HG03064 (cell line): Measurements from ENCODE around the gene OR9Q1.

Experiments used
- ATAC-seq: cut with Tn5 transposase; IDR thresholded peaks from one replicate; pipeline ENCODE4 v1.9.1; 2021; ENCODE audit warnings: low read depth; ENCODE audit not compliant: unreplicated experiment

The OR9Q1 gene

DNA sequence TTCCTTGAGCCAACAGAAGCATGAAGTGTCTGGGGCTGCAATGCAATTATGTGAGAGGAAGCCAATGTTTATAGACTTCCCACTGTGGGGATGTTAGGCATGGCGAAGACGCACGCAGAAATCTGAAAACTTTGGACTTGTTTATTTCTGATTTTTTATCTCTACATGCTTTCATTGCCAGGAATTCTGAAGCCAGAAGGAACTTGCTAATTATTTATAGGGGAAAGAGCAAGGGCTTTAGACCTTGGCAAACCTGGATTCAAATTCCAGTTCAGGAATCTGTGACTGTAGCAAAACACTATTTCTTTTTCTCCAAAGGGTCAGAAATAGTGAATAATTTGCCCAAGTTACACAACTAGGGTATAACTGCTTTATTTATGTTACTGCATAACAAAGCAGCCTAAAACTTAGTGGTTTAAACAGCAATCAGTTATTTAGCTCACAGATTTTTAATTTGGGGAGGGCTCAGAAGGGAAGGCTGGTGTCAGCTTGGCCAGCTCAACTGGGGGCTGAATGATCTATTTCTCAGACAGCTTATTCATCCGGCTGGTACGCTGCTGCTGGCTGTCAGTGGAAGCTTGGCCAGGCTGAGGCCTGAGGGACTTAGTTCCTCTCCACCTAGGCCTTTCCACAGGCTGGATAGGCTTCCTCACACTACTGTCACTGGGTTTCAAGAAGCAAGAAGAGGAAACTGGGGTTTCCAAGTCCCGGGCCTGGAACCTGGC, 5.2 kb downstream of the OR9Q1 start:
- ATAC-seq: no peak

DNA sequence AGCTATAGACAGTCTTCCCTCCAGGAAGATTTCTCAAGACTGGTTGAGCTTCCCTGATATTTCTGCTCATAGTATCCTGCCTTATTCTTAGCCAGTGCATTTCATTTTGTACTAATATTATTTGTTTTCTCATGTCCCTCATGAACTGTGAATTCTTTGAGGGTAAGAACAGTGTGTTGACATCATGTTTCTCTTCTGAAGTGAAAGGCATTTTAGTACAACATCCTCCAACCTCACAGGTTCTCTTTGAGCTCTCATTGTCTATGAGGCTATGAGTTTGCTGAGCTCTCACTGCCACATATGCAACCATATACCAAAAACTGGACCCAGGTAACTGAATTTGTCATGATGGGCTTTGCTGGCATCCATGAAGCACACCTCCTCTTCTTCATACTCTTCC, 7.0 kb downstream of the OR9Q1 start, which contains the start of gene OR6Q1:
Gene OR6Q1 (plus strand): TSS at position 301 of the 400 bp plus-strand sequence. CDS start 0 bp downstream, at position 301.
- ATAC-seq: no peak

DNA sequence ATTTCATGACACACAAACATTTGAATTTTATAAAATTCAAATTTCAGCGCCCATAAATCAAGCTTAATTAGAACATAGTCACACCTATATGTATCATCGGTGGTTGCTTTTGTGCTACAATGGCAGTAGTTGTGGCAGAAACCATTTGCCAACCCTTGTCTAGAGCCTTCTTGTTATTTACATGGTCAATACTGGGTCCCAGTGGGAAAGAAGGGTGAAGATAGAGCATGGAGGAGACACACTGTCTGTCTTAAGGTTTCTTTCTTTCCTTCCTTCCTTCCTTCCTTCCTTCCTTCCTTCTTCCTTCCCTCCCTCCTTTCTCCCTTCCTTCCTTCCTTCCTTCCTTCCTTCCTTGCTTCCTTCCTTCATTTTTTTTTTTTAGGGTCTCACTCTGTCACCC, 10.8 kb downstream of the OR9Q1 start:
- no peak for ATAC-seq

DNA sequence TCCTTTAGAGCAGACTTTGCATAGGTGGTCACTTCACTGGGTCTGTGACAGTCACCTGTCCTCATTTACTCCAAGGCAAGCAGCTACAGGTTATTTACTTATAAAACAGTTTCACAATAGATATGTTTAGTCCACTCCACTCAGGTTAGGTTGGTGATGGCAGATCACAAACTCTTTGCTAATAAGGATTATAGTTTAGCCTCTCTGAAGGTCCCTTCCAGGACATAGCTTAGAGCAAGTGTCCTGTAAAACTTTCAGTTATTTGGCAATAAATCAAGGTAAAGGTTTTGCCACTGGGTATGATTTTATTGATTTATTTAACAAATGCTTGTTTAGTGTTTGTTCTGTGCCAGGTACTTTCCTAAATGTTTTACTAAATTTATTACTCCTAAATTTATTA, 15.9 kb downstream of the OR9Q1 start:
- no peak for ATAC-seq

DNA sequence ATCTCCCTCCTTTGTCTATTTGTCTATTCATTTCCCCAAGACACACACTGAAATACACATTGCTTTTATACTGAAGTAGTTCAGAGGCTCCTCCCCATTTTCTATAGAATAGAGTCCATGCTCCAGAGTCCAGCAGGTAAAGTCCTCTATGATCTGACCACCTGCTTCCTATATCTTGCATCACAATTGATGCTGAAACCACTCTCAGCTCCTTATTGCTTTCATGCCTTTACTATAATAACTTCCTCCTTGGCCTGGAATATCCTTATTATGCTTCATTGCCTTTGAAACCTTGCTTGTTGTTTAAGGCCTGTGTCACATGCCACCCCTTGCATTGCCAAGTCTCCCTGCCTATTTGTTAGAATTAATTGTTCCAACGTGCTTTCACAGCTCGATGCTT, 19.7 kb downstream of the OR9Q1 start:
- no peak for ATAC-seq

DNA sequence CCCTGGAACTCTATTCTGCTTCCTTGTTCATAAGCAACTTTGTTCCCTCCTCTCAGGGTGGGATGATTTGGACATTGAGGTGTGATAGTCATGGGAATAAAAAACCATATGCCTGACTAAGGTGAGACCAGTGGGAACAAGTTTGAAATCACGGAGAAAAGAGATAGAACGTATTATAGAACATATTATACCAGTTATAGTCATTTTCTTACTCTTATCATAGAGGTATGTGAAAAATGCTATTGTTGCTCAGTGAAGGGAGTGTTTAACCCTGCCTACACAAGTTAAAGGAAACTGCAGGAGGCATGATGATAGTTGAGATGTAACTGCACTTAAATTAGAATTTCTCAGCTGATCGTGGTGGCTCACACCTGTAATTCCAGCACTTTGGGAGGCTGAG, 22.6 kb downstream of the OR9Q1 start:
- ATAC-seq: no peak

DNA sequence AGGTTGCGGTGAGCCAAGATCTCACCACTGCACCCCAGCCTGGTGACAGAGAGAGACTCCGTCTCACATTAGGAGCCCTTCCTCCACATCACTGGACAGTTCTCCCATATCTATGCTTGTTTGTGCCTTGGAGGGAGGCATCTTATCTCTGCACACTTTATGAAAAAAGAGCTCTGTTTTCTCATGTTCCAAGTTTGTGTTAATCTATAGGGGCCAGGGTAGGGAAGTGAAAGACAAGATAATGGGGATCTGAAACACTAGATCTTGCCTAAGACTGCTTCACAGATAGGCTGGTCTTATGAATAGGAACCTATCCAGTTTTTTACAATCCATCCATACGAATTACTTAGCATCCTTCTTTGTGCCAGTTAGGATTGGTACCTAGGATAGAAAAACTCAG, 24.1 kb downstream of the OR9Q1 start:
- ATAC-seq: no peak

DNA sequence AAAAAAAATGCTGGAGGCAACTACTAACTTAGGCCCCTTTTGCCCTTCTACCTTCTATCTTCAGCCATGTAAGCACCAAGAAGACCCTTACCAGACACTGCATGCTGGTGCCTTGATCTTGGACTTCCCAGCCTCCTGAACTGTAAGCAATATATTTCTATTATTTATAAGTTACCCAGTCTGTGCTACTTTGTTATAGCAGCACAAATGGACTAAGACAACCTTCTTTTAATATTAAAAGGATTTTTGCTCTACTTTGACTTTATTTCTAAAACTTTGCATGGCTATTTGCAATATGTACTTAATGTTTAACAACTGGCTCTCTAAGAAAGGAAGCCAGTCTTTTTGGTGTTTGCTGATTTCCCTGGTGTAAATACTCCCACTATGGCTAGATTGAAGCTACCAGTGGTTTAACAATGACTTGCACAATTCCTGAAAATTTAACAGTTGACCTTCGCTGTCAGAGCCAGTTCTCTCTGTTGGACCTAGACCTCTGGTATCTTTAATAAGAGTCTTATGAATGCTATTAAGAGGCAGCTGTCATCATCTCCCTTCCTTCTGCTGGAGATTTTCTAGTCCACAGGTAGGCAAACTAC, 32.2 kb downstream of the OR9Q1 start:
- no peak for ATAC-seq

DNA sequence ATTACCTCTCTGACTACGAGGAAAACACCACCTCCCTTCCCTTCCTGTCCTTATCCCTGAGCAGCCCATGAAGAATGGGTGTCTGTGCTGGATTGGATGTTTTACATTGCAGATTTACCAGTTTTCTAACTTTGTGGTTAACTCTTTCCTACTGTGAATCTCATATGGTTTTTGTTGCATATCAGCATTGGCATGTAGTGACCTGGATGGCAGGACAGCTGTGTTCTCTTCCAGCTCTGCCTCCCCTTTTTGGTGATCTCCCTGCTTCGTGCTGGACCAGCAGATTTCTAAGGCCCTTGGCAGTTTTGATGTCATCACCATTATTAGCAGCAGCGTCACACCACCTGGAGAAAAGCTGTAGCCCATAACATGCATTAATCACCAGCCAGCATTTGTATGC, 33.8 kb downstream of the OR9Q1 start:
- no peak for ATAC-seq

DNA sequence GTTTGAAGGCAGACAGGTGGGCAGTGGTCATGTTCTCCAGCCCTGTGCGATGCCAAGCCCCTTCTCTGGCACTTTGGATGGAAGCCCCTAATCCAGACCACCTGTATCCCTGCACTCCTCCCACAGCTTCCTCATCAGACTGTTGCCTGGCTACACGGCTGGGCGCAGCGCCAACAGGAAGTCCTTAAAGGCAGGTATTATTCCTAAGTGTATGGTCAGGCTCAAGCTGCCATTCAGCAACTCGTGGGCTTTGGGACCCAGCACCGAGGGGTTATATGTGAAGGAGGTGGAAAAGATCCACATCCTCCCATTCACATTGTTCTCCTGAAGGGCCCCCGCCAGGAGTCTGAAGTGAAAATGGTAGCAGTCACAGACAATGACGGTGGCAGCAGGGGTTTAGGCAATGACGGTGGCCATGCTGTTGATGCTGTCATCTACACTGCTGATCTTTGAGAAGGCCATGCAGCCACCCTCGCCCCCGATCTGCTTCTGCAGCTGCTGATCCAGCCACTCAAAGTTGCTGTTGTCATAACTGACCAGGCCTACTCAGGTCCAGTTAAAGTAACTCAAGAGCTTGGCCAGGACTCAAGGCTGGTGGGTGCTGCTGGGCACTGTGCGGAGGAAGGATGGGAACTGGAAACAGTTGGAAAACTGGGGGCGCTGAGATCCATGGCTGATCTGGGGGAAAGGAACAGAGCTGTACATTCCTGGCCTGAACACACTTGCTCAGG, 34.8 kb downstream of the OR9Q1 start:
- ATAC-seq: no peak

DNA sequence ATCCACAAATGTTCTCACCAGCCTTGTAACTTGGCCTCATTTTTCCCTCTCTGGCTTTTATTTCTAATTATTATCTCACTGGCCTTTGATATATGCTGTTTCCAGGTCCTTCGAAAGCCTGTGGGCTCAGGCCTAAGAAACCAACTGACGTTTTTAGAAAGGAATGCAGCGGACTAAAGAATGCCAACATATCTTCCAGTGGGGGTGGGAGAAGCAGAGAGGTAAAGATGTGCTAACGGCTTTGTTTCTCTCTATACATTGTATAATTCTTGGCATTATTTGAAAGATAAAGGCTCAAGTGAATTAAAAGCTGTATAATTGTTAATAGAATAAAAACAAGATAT, 35.3 kb downstream of the OR9Q1 start:
- no peak for ATAC-seq

DNA sequence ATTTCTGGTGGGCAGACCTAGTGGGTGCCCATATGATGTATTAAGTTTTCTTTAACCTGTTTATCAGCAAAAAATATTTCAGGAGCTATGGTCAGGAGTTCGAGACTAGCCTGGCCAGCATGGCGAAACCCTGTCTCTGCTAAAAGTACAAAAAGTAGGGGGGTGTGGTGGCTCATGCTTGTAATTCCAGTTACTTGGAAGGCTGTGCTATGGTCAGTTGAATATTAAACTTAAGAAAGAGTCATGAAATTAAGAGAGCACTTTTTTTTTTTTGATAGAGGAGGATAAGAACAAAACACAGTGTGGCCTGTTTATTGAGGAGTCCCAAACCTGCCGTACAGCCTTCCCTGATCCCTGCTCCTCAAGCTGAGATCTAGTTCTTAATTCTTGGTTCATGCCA, 36.9 kb downstream of the OR9Q1 start:
- no peak for ATAC-seq

DNA sequence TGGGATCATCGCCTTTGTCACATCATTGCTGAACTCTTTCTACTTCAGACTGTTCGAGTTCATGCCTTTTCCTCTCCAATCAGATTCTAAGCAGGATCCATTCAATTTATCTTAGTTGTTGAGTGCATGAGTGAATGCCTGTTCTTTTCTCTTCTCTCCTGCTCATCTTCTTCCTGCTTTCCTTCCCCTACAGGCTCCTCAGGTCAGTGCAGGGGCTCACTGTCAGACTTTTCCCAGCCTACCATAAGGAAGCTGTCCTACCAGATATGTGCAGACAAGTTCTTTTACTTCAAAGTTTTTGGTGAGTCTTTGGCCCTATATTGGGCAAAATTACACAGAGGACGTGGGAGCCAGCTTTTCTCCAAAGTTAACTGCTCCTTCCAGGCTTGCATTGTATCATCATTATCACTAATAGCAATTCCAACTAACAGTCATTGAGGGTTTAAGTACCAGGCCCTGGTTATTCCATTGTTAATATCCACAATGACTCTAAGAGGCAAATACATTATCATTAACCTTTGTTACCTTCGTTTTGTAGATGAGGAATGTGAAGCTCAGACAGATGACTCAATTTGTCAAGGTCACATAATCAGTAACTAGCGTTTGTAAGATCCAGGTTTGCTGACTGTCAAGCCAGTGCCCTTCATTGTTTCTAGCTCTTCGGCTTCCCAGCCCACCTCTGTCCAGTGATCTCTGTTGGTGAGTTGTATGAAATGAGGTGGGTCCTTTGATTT, 37.4 kb downstream of the OR9Q1 start:
- ATAC-seq: no peak

DNA sequence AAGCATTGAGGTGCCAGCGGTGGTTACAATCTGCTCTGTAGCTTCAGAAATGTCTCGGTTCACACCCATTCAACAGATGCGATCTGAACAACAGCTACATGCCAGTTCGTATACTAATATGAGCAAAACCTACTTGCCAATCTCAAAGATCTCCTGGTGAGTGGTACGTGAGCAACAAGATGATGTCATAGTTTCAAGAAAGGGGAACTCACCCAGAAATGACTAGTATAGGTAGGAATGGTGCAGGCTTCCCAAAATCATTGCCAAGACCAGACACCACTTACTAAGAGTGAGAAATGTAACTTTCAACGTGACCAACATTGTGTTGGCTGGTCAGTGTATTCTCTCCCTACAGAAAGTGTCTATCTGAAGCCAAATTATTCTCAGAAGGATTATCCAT, 38.1 kb downstream of the OR9Q1 start:
- ATAC-seq: no peak

DNA sequence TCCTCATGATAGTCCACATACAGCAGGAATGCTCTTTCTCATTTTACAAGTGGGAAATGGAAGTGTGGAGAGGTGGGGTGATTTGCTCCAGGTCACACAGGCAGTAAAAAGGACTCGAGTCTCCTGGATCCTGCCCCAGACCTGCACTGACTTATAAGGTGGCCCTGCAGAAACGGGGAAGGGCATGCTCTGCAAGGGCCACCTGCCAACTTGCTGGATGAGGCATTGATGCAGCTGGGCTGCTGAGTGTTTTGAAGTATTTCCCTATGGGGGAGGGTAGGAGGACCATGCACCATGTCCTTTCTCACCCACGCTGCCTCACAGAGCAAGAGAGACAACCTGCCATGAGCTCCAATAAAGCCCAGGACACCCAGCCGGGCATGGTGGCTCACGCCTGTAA, 44.0 kb downstream of the OR9Q1 start:
- ATAC-seq: no peak

DNA sequence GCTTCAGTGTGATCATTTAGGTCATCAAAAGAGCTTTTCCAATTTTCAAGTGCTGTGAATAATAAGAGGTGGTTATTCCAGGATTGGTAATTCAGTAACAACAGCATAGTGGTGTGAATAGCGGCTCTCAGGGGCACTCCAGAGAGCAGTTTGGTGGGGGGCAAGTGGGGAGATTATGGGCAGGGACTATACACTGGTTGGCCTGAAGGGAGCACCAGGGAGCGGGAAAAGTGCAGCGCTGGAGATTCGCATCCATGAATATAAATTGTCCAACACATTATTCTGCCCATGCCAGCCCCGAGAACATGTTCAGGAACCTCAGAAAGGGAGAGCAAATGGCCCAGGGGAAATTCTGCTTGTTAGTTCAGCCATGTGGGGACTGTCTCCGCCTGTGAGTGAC, 45.0 kb downstream of the OR9Q1 start:
- no peak for ATAC-seq

DNA sequence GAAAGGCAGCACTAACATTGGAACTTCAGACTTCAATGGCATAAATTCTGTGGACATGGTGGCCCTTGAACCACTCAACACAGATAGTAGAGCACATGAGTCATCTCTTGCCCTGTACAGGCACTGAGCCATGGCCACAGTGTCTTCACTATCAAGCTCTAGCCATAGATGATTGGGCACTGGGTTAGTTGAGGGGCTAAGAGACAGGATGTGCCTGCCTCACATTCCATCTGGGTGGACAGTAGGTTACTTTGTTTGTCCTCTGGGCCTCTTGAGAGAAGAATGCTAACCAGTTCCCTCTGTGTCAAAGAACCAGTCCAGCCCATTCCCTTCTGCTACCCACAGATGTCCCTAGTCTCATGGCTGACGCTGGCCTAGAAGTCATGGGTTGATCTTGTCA, 46.9 kb downstream of the OR9Q1 start:
- ATAC-seq: no peak

DNA sequence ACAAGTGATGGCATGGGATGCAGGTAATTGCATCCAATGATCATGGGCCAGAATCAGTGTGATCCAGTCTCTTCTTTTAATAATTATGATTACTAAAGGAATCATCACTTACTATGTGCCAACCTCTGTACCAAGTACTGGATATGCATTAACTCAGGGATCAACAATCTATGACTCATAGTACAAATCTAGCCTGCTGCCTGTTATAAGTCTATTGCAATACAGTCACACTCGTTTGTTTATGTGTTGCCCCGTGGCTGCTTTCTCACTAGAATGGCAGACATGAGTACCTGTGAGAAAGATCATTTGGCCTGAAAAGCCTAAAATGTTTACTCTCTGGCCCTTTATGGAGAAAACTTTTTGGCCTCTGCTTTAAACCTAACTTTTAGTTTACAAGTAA, 52.1 kb downstream of the OR9Q1 start:
- ATAC-seq: no peak

DNA sequence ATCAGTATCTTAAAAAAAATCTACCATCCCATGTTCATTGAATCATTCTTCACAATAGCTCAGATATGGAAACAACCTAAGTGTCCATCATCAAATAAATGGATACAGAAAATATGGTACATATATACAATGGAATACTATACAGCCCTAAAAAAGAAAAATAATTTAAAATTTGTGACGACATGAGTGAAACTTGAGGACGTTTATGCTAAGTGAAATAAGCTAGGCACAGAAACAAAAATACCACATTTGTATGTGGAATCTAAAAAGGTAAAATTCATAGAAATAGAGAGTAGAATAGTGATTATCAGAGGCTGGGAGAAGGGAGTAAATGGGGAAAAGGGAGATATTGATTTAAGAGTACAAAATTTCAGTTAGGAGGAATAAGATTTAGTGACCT, 62.8 kb downstream of the OR9Q1 start:
- ATAC-seq: no peak

DNA sequence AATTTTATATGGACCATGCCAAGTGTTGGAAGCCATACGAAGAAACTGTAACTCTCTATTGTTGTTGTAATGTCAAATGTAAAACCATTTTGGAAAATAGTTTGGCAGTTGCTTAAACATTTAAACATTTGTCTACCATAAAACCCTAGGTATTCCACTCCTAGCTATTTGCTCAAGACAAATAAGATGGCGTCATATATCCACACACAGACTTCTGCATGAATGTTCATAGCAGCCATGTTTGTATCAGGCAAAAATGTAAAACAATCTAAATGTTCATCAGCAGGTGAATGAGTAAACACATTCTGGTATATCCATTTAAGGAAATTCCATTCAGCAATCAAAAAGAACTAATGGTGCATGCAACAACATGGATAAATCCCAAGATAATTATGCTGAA, 73.8 kb downstream of the OR9Q1 start:
- ATAC-seq: no peak

DNA sequence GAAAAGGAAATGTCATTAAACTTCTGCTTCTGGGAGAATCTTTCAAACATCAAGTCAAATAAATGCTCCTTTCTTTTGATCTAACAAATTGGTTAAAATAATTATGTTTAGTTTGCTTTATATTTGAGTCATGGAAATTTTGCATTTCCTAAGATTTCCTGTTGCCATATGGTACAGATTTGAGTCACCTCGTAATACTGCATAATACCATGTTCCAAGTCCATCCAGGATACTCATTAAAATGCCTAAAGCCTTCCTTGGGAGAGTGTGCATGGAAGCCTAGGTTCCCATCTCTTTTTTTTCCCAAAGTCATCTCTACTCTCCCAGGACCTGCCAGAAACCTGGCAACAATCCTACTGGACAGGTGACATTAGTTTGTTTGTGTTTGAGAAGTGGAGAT, 97.4 kb downstream of the OR9Q1 start:
- ATAC-seq: no peak
